ENCODE measurements around the gene AGK. TPM values are rescaled to one million over a fixed set of nuclear protein-coding genes. Genes with fewer than 3 reads are reported as not detected.

The AGK gene
- total and polyA plus RNA-seq, 8 donors: 2.9 to 42.8 (median 12.7) TPM

- H3K9me3 ChIP-seq: no peaks in the 10 kb centered on the region
- 86 to 92% (median 91%) methylated on average over 4 of the region's 4 CpGs for WGBS, 5 donors
- no peaks in the 10 kb centered on the region for H3K4me1 ChIP-seq
- no peak overlapping the region for H3K4me3 ChIP-seq
- no peak overlapping the region for H3K27ac ChIP-seq
- peaks cover 7 to 57% (median 53%) of the 10 kb centered on the region in 4 donors for H3K36me3 ChIP-seq
- intact Hi-C loops (cut with DNase I; ENCODE audit: low total_unique reads): no loop called here
- no peaks in the 10 kb centered on the region for H3K27me3 ChIP-seq
- DNase-seq: no peak
- TF ChIP-seq CTCF (IDR thresholded peaks at IDR 0.05) (no peak), POLR2AphosphoS5 (IDR thresholded peaks at IDR 0.05) (no peak), POLR2A (IDR thresholded peaks at IDR 0.05) (no peak), EP300 (IDR thresholded peaks at IDR 0.05) (no peak)
Observed at GRCh38 chr7:141619745-141620144, 68.5 kb downstream of the AGK start.

- H3K4me1 ChIP-seq: no peaks in the 10 kb centered on the region
- peaks cover 7 to 58% (median 51%) of the 10 kb centered on the region in 4 donors for H3K36me3 ChIP-seq
- H3K9me3 ChIP-seq: no peaks in the 10 kb centered on the region
- TF ChIP-seq POLR2AphosphoS5 (IDR thresholded peaks at IDR 0.05) (no peak), CTCF (IDR thresholded peaks at IDR 0.05) (no peak), POLR2A (IDR thresholded peaks at IDR 0.05) (no peak), EP300 (IDR thresholded peaks at IDR 0.05) (no peak)
- no peak for DNase-seq
- intact Hi-C loops (cut with DNase I; ENCODE audit: low total_unique reads): no loop called here
- no peaks in the 10 kb centered on the region for H3K27me3 ChIP-seq
- H3K4me3 ChIP-seq: no peak overlapping the region
- no peak overlapping the region for H3K27ac ChIP-seq
- 92 to 98% (median 95%) methylated on average over 1 of the region's 1 CpG for WGBS, 5 donors
Observed at GRCh38 chr7:141624763-141625162, 73.6 kb downstream of the AGK start.

- H3K9me3 ChIP-seq: no peaks in the 10 kb centered on the region
- peaks cover 0 to 21% (median 10%) of the 10 kb centered on the region in 4 donors for H3K36me3 ChIP-seq
- H3K27me3 ChIP-seq: no peaks in the 10 kb centered on the region
- 90 to 95% (median 93%) methylated on average over 4 of the region's 4 CpGs for WGBS, 5 donors
- no peak overlapping the region for H3K27ac ChIP-seq
- DNase-seq: no peak
- no peaks in the 10 kb centered on the region for H3K4me1 ChIP-seq
- no peak overlapping the region for H3K4me3 ChIP-seq
- TF ChIP-seq CTCF (IDR thresholded peaks at IDR 0.05): no peak
- no peak for TF ChIP-seq POLR2AphosphoS5 (IDR thresholded peaks at IDR 0.05)
- no peak for TF ChIP-seq EP300 (IDR thresholded peaks at IDR 0.05)
- TF ChIP-seq POLR2A (IDR thresholded peaks at IDR 0.05): no peak
- intact Hi-C loops (cut with DNase I; ENCODE audit: low total_unique reads): no loop called here
Observed at GRCh38 chr7:141630621-141631020, 79.4 kb downstream of the AGK start.

- intact Hi-C loops (cut with DNase I; ENCODE audit: low total_unique reads): no loop called here
- H3K4me1 ChIP-seq: no peaks in the 10 kb centered on the region
- DNase-seq: no peak
- TF ChIP-seq CTCF (IDR thresholded peaks at IDR 0.05) (no peak), POLR2A (IDR thresholded peaks at IDR 0.05) (no peak), EP300 (IDR thresholded peaks at IDR 0.05) (no peak), POLR2AphosphoS5 (IDR thresholded peaks at IDR 0.05) (no peak)
- no peaks in the 10 kb centered on the region for H3K27me3 ChIP-seq
- H3K27ac ChIP-seq: no peak overlapping the region
- peaks cover 0 to 20% (median 12%) of the 10 kb centered on the region in 4 donors for H3K36me3 ChIP-seq
- no peak overlapping the region for H3K4me3 ChIP-seq
- H3K9me3 ChIP-seq: no peaks in the 10 kb centered on the region
- WGBS, 5 donors: 93 to 100% (median 98%) methylated on average over 2 of the region's 2 CpGs
Observed at GRCh38 chr7:141631525-141631924, 80.3 kb downstream of the AGK start.

Measured in stomach (tissue), 9 donors.